OCI-LY1 (cell line): ENCODE measurements around the gene VPS16.

Experiments
- H2AFZ ChIP-seq: fragments of 200-600 bp; sonication (generic), shearing (Covaris generic); 2 replicates; pipeline ENCODE4 v1.6.0; 2014; ENCODE audit warnings: antibody characterized with exemption, mild to moderate bottlenecking, low read length
- H3F3A ChIP-seq: fragments of 200-600 bp; sonication (generic), shearing (Covaris generic); 2 replicates; pipeline ENCODE4 v1.6.0; 2014; ENCODE audit warnings: mild to moderate bottlenecking, antibody characterized with exemption, low read length, moderate library complexity; ENCODE audit not compliant: insufficient read depth
- H3K27ac ChIP-seq: fragments of 200-600 bp; sonication (generic); 2 replicates; pipeline ENCODE4 v1.5.1; 2014; ENCODE audit warnings: low read length, mixed run types, mild to moderate bottlenecking, low read depth; ENCODE audit not compliant: poor library complexity, severe bottlenecking
- H3K27me3 ChIP-seq: fragments of 200-600 bp; sonication (generic); 2 replicates; pipeline ENCODE4 v1.6.0; 2014; ENCODE audit warnings: antibody characterized with exemption, mild to moderate bottlenecking, low read length, moderate library complexity; ENCODE audit not compliant: insufficient read depth
- H3K36me3 ChIP-seq: fragments of 200-600 bp; sonication (generic); 2 replicates; pipeline ENCODE4 v1.6.1; 2014; ENCODE audit warnings: mild to moderate bottlenecking, antibody characterized with exemption, low read length, moderate library complexity, mixed read lengths; ENCODE audit not compliant: insufficient read depth
- H3K4me1 ChIP-seq: fragments of 200-600 bp; sonication (generic); 2 replicates; pipeline ENCODE4 v1.5.1; 2014; ENCODE audit warnings: mild to moderate bottlenecking, low read length, moderate library complexity; ENCODE audit not compliant: insufficient read depth, severe bottlenecking
- H3K4me2 ChIP-seq: fragments of 200-600 bp; sonication (generic), shearing (Covaris generic); 2 replicates; pipeline ENCODE4 v1.6.1; 2014; ENCODE audit warnings: low read length
- H3K4me3 ChIP-seq: fragments of 200-600 bp; sonication (generic); 2 replicates; pipeline ENCODE4 v1.5.1; 2014; ENCODE audit warnings: low read length, low read depth, mild to moderate bottlenecking, mixed read lengths; ENCODE audit not compliant: poor library complexity, severe bottlenecking
- H3K79me2 ChIP-seq: fragments of 200-600 bp; shearing (Covaris generic); 2 replicates; pipeline ENCODE4 v1.6.1; 2016; ENCODE audit warnings: mixed run types, low read length, mixed read lengths; ENCODE audit not compliant: insufficient read depth
- H3K9ac ChIP-seq: fragments of 200-600 bp; sonication (generic), shearing (Covaris generic); 2 replicates; pipeline ENCODE4 v1.6.1; 2014; ENCODE audit warnings: mild to moderate bottlenecking, low read length, mixed read lengths
- H3K9me2 ChIP-seq: fragments of 200-600 bp; sonication (generic), shearing (Covaris generic); 2 replicates; pipeline ENCODE4 v1.6.1; 2014; ENCODE audit warnings: low read depth, mild to moderate bottlenecking, low read length, mixed read lengths
- H3K9me3 ChIP-seq: fragments of 200-600 bp; shearing (Covaris generic); 2 replicates; pipeline ENCODE4 v1.6.1; 2014; ENCODE audit warnings: low read length, mixed read lengths
- H4K20me1 ChIP-seq: fragments of 200-600 bp; sonication (generic), shearing (Covaris generic); 2 replicates; pipeline ENCODE4 v1.6.0; 2016; ENCODE audit warnings: mild to moderate bottlenecking, low read length; ENCODE audit not compliant: insufficient read depth
- CTCF ChIP-seq: fragments of 200-600 bp; sonication (generic), shearing (Covaris generic); IDR thresholded peaks from 2 replicates; pipeline ENCODE4 v1.5.1; 2017; ENCODE audit warnings: mild to moderate bottlenecking, antibody characterized with exemption, low read length, moderate library complexity, mixed read lengths
- EZH2 ChIP-seq: fragments of 200-600 bp; sonication (generic), shearing (Covaris generic); IDR thresholded peaks from 2 replicates; pipeline ENCODE4 v1.8.0; 2017; ENCODE audit warnings: borderline replicate concordance, mixed run types, mild to moderate bottlenecking, antibody characterized with exemption, low read length, moderate library complexity, mixed read lengths

The VPS16 gene

GRCh38 chr20:2794866-2795447 lies 45.6 kb upstream of the VPS16 start:
- no peak for TF ChIP-seq EZH2
- no peak for TF ChIP-seq CTCF
- Histone ChIP-seq H3F3A (no peaks in the 10 kb centered on the region), H3K9ac (no peak overlapping the region), H2AFZ (no peak overlapping the region), H4K20me1 (no peaks in the 10 kb centered on the region), H3K36me3 (no peaks in the 10 kb centered on the region), H3K4me3 (no peak overlapping the region), H3K27ac (no peak overlapping the region), H3K79me2 (no peaks in the 10 kb centered on the region), H3K9me3 (no peaks in the 10 kb centered on the region), H3K4me2 (no peak overlapping the region), H3K27me3 (peaks cover 9% of the 10 kb centered on the region; the same call in 1 of the 2 replicates), H3K4me1 (no peaks in the 10 kb centered on the region), H3K9me2 (no peaks in the 10 kb centered on the region)

GRCh38 chr20:2795451-2795850 lies 45.1 kb upstream of the VPS16 start:
- TF ChIP-seq EZH2 (no peak), CTCF (no peak)
- H3F3A ChIP-seq: no peaks in the 10 kb centered on the region
- H3K9me2 ChIP-seq: no peaks in the 10 kb centered on the region
- H3K9ac ChIP-seq: no peak overlapping the region
- no peak overlapping the region for H2AFZ ChIP-seq
- H3K4me1 ChIP-seq: no peaks in the 10 kb centered on the region
- no peaks in the 10 kb centered on the region for H4K20me1 ChIP-seq
- H3K9me3 ChIP-seq: no peaks in the 10 kb centered on the region
- H3K27ac ChIP-seq: no peak overlapping the region
- no peak overlapping the region for H3K4me3 ChIP-seq
- H3K36me3 ChIP-seq: no peaks in the 10 kb centered on the region
- peaks cover 9% of the 10 kb centered on the region; the same call in 1 of the 2 replicates for H3K27me3 ChIP-seq
- H3K4me2 ChIP-seq: no peak overlapping the region
- H3K79me2 ChIP-seq: no peaks in the 10 kb centered on the region

- no peaks in the 10 kb centered on the region for H3K4me1 ChIP-seq
- H4K20me1 ChIP-seq: no peaks in the 10 kb centered on the region
- no peak overlapping the region for H3K27ac ChIP-seq
These were observed 44.4 kb upstream of the VPS16 start for GRCh38 chr20:2796011-2796660.

More at GRCh38 chr20:2796011-2796660, 44.4 kb upstream of the VPS16 start:
- Histone ChIP-seq H3K9me2 (no peaks in the 10 kb centered on the region), H3K9ac (no peak overlapping the region), H3K4me2 (no peak overlapping the region), H3K27me3 (peaks cover 9% of the 10 kb centered on the region; the same call in 1 of the 2 replicates), H3K9me3 (no peaks in the 10 kb centered on the region), H3K36me3 (no peaks in the 10 kb centered on the region), H3K79me2 (no peaks in the 10 kb centered on the region), H3K4me3 (no peak overlapping the region), H2AFZ (no peak overlapping the region), H3F3A (no peaks in the 10 kb centered on the region)
- TF ChIP-seq CTCF: no peak
- TF ChIP-seq EZH2: no peak
